ENCODE data around the gene GTPBP2.
"Not testable (repeated sequence)": the region's sequence is repeated elsewhere in the genome, so short reads cannot be mapped to it uniquely, and the experiment has no call there.

GTPBP2 gene

DNA sequence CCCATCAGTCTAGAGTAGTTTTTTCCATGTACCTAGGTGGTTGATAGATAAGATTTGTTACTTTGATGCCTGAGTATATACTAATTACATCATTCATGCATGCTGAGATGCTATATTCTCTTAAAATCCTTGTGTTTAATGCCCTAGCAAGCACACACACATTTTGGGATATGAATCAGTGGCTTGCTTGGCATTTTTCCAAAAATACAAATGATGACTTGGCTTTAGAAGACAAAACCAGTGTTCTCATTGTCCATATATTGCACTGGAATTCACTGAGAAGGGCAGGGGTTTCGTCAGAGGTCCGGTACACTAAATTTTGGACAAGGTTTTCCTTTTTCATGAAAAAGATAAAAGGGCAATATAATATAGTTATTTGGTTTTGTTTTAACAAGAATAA lies 24.9 kb downstream of the GTPBP2 start:
- DNase-seq (ENCODE audit: low read depth), result peak; percentile 58

DNA sequence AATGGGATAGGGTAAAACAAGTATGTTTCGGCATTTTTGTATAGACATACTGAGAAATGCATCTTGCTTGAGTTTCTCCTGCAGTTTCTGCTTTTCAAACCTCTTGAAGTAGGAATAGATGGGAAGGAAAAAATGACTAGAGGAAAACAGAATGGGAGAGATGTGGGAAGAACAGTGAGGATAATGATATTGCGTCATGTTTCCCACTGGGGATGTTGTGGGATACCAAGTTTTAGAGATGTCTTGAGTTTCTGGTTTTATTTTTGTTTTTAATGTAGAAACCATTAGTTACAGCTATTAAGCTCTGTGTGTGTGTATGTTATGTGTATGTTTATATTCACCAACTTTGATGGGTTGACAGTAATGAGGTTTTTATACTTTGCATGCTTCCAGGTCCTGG lies 28.5 kb downstream of the GTPBP2 start:
- in situ Hi-C loops (cut with HindIII; ENCODE audit: low sequenced_read_pairs), result no loop called here
- DNase-seq (ENCODE audit: low read depth), result no peak
- TF ChIP-seq, protein P1, sequence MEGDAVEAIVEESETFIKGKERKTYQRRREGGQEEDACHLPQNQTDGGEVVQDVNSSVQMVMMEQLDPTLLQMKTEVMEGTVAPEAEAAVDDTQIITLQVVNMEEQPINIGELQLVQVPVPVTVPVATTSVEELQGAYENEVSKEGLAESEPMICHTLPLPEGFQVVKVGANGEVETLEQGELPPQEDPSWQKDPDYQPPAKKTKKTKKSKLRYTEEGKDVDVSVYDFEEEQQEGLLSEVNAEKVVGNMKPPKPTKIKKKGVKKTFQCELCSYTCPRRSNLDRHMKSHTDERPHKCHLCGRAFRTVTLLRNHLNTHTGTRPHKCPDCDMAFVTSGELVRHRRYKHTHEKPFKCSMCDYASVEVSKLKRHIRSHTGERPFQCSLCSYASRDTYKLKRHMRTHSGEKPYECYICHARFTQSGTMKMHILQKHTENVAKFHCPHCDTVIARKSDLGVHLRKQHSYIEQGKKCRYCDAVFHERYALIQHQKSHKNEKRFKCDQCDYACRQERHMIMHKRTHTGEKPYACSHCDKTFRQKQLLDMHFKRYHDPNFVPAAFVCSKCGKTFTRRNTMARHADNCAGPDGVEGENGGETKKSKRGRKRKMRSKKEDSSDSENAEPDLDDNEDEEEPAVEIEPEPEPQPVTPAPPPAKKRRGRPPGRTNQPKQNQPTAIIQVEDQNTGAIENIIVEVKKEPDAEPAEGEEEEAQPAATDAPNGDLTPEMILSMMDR (IDR thresholded peaks at IDR 0.05; ENCODE audit: low read depth, low read length, missing control alignments), result no peak
- no peak overlapping the region for H3K4me3 ChIP-seq (ENCODE audit: low read depth, low read length)

More for the DNA sequence above, 24.9 kb downstream of the GTPBP2 start:
- TF ChIP-seq, protein P1 (IDR thresholded peaks at IDR 0.05; ENCODE audit: low read depth, low read length, missing control alignments), result no peak
- H3K4me3 ChIP-seq (ENCODE audit: low read depth, low read length), result no peak overlapping the region
- in situ Hi-C loops (cut with HindIII; ENCODE audit: low sequenced_read_pairs), result no loop called here

DNA sequence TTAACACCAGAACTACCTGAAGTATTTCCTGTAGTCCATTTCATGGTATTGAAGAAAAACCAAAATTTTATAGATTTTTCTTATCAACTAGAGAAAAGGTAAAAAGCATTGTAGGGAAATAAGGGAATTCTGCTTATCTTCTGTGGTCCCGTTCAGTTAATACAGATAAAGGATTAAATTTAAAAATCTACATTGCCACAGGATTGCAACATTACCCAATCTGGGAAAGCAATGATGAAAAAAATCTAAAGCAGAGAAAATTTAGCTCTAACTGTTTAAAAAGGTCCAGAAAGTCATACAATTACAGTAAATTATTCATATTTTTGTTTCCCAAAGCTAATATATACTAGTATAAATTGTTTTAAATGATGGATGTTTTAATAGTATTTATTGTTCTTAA lies 35.1 kb downstream of the GTPBP2 start:
- DNase-seq (ENCODE audit: low read depth), result no peak
- H3K4me3 ChIP-seq (ENCODE audit: low read depth, low read length), result no peak overlapping the region
- in situ Hi-C loops (cut with HindIII; ENCODE audit: low sequenced_read_pairs), result loop anchor here (5.0 kb wide), 1 partner anchor 72 kb away; no protein-coding TSS in a partner anchor
- TF ChIP-seq, protein P1 (IDR thresholded peaks at IDR 0.05; ENCODE audit: low read depth, low read length, missing control alignments), result no peak

DNA sequence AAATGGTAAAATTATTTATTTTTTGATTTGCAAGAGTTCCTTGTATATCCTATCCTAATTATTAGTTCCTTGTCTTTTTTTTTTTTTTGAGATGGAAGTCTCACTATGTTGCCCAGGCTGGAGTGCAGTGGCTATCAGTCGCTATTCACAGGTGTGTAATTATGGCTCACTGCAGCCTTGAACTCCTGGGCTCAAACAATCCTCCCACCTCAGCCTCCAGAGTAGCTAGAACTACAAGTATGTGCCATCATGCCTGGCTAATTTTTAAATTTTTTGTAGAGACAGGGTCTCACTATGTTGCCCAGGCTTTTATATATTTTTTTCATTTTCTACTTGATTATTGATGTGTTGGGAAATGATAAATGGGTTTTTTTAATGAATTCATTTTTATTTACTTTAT lies 39.5 kb downstream of the GTPBP2 start:
- H3K4me3 ChIP-seq (ENCODE audit: low read depth, low read length); DNase-seq (ENCODE audit: low read depth); in situ Hi-C loops (cut with HindIII; ENCODE audit: low sequenced_read_pairs): not testable (repeated sequence)

DNA sequence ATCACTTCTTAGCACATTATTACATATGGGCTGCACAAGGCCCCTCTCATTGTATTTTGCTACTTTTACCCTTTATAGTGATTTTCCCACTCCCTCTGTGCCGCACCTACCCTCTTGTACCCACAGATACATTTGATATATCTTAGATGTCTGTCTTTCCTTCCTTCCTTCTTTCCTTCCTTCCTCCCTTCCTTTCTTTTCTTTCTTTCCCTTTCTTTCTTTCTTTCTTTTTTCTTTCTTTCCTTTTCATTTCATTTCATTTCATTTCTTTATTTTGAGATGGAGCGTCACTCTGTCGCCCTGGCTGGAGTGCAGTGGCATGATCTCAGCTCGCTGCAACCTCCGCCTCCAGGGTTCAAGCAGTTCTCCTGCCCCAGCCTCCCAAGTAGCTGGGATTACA lies 40.9 kb downstream of the GTPBP2 start:
- no peak overlapping the region for H3K4me3 ChIP-seq (ENCODE audit: low read depth, low read length)
- no peak for DNase-seq (ENCODE audit: low read depth)
- in situ Hi-C loops (cut with HindIII; ENCODE audit: low sequenced_read_pairs), result no loop called here
- TF ChIP-seq, protein P1 (IDR thresholded peaks at IDR 0.05; ENCODE audit: low read depth, low read length, missing control alignments), result no peak

DNA sequence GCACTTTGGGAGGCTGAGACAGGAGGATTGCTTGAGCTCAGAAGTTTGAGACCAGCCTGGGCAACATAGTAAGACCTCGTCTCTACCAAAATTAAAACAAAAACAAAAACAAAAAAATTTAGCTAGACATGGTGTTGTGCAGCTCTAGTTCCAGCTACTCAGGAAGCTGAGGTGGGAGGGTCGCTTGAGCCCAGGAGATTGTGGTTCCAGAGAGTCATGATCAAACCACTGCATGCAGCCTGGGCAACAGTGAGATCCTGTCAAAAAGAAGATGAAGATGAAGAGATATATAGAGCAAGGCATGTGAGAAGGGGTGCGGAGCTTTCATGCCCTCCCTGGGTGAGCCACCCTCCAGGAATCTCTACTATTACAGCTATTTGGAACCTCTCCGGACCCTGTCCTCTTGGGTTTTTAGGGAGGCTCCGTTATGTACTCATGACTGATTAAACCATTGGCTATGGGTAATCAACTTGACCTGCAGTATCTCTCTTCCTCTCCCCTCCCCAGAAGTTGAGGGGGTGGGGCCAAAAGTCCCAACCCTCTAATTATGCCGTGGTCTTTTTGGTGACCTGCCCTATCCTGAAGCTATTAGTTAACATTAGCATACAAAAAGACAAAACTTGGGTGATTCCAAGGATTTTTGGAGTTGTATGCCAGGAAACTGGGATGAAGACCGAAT lies 44.0 kb downstream of the GTPBP2 start:
- in situ Hi-C loops (cut with HindIII; ENCODE audit: low sequenced_read_pairs), result no loop called here
- no peak for DNase-seq (ENCODE audit: low read depth)
- TF ChIP-seq, protein P1 (IDR thresholded peaks at IDR 0.05; ENCODE audit: low read depth, low read length, missing control alignments), result no peak
- H3K4me3 ChIP-seq (ENCODE audit: low read depth, low read length), result no peak overlapping the region

DNA sequence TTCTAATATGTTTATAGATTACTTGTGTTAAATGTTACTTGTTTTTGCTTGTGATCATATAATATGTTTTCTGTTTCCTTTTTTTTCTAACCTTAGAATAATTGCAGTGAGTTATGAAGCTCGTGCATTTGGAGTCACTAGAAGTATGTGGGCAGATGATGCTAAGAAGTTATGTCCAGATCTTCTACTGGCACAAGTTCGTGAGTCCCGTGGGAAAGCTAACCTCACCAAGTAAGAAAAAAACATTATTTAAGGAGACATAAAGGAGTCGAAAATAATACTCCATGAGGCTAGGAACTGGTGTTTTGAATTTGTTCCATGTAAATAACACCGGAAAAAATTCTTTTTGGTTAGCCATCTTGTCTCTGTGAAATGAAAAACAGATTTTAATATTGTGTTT lies 46.2 kb downstream of the GTPBP2 start:
- in situ Hi-C loops (cut with HindIII; ENCODE audit: low sequenced_read_pairs), result no loop called here
- DNase-seq (ENCODE audit: low read depth), result no peak
- TF ChIP-seq, protein P1 (IDR thresholded peaks at IDR 0.05; ENCODE audit: low read depth, low read length, missing control alignments), result no peak
- H3K4me3 ChIP-seq (ENCODE audit: low read depth, low read length), result no peak overlapping the region
